ENCODE data around the gene EHMT1. TPM values are rescaled to one million over a fixed set of nuclear protein-coding genes. Genes with fewer than 3 reads are reported as not detected.
"Not testable (repeated sequence)": the region's sequence is repeated elsewhere in the genome, so short reads cannot be mapped to it uniquely, and the experiment has no call there.

The EHMT1 gene
- total RNA-seq, 2 donors from 2014 or later, result 93.1 to 184 TPM

GRCh38 chr9:137615387-137615871 lies 3.4 kb upstream of the EHMT1 start:
- no peak overlapping the region for H3K27ac Mint-ChIP-seq

GRCh38 chr9:137619240-137620047 lies 639 bp downstream of the EHMT1 start:
- Mint-ChIP-seq H3K4me3 (peak overlapping the region; percentile 91), H3K27me3 (no peaks in the 10 kb centered on the region), H3K4me1 (ENCODE audit: low read depth in 2 of 2) (peaks cover 34 to 39% of the 10 kb centered on the region in 2 donors), H3K27ac (peak overlapping the region; percentile 83 to 88), H3K9me3 (no peaks in the 10 kb centered on the region), H3K36me3 (peaks cover 6% of the 10 kb centered on the region)
- ATAC-seq (peak; percentile 10 to 13), DNase-seq (ENCODE audit: low spot score) (no peak)

More at GRCh38 chr9:137615387-137615871, 3.4 kb upstream of the EHMT1 start:
- Mint-ChIP-seq H3K4me3 (no peak overlapping the region), H3K36me3 (peaks cover 6% of the 10 kb centered on the region), H3K27me3 (no peaks in the 10 kb centered on the region), H3K4me1 (ENCODE audit: low read depth in 2 of 2) (peaks cover 18 to 20% of the 10 kb centered on the region in 2 donors), H3K9me3 (no peaks in the 10 kb centered on the region)
- no peak for DNase-seq (ENCODE audit: low spot score)
- ATAC-seq, result no peak

GRCh38 chr9:137620048-137620405 lies 1.2 kb downstream of the EHMT1 start:
- Mint-ChIP-seq H3K36me3 (peaks cover 6% of the 10 kb centered on the region), H3K4me1 (ENCODE audit: low read depth in 2 of 2) (peaks cover 34 to 41% of the 10 kb centered on the region in 2 donors), H3K27me3 (no peaks in the 10 kb centered on the region), H3K27ac (peak overlapping the region; percentile 83 to 88), H3K9me3 (no peaks in the 10 kb centered on the region), H3K4me3 (peak overlapping the region; percentile 91)
- no peak for ATAC-seq
- DNase-seq (ENCODE audit: low spot score), result no peak

GRCh38 chr9:137620581-137620980 lies 1.8 kb downstream of the EHMT1 start:
- Mint-ChIP-seq H3K36me3 (peaks cover 6% of the 10 kb centered on the region), H3K4me3 (peak overlapping the region; percentile 91), H3K4me1 (ENCODE audit: low read depth in 2 of 2) (peaks cover 40 to 47% of the 10 kb centered on the region in 2 donors), H3K27me3 (no peaks in the 10 kb centered on the region), H3K27ac (peak overlapping the region in 1 of 2 donors; percentile 88), H3K9me3 (no peaks in the 10 kb centered on the region)
- DNase-seq (ENCODE audit: low spot score) (no peak), ATAC-seq (no peak)

- Mint-ChIP-seq H3K36me3 (peaks cover 6% of the 10 kb centered on the region), H3K9me3 (no peaks in the 10 kb centered on the region), H3K4me1 (ENCODE audit: low read depth in 2 of 2) (peaks cover 41 to 49% of the 10 kb centered on the region in 2 donors), H3K27ac (peak overlapping the region in 1 of 2 donors; percentile 88), H3K4me3 (peak overlapping the region; percentile 91), H3K27me3 (no peaks in the 10 kb centered on the region)
- no peak for ATAC-seq
- no peak for DNase-seq (ENCODE audit: low spot score)
These were observed 2.4 kb downstream of the EHMT1 start for GRCh38 chr9:137621131-137621757.

GRCh38 chr9:137622211-137622610 lies 3.4 kb downstream of the EHMT1 start:
- not testable (repeated sequence) for H3K27ac Mint-ChIP-seq; H3K36me3 Mint-ChIP-seq; ATAC-seq; H3K27me3 Mint-ChIP-seq; H3K4me3 Mint-ChIP-seq; DNase-seq (ENCODE audit: low spot score); H3K9me3 Mint-ChIP-seq
- H3K4me1 Mint-ChIP-seq (ENCODE audit: low read depth in 2 of 2), result peaks cover 44 to 52% of the 10 kb centered on the region in 2 donors

GRCh38 chr9:137626464-137626863 lies 7.7 kb downstream of the EHMT1 start:
- no peaks in the 10 kb centered on the region for H3K27me3 Mint-ChIP-seq
- no peaks in the 10 kb centered on the region for H3K36me3 Mint-ChIP-seq
- H3K4me1 Mint-ChIP-seq (ENCODE audit: low read depth in 2 of 2), result peaks cover 42 to 48% of the 10 kb centered on the region in 2 donors
- DNase-seq (ENCODE audit: low spot score) (no peak), ATAC-seq (no peak)
- no peaks in the 10 kb centered on the region for H3K9me3 Mint-ChIP-seq
- peak overlapping the region; percentile 56 for H3K4me3 Mint-ChIP-seq
- H3K27ac Mint-ChIP-seq, result peak overlapping the region in 1 of 2 donors; percentile 41

GRCh38 chr9:137627406-137627805 lies 8.6 kb downstream of the EHMT1 start:
- H3K27ac Mint-ChIP-seq, result peak overlapping the region; percentile 60 to 93
- not testable (repeated sequence) for DNase-seq (ENCODE audit: low spot score); ATAC-seq

GRCh38 chr9:137630126-137630525 lies 11.3 kb downstream of the EHMT1 start:
- Mint-ChIP-seq H3K4me1 (ENCODE audit: low read depth in 2 of 2) (peaks cover 56% of the 10 kb centered on the region in 2 donors), H3K27me3 (no peaks in the 10 kb centered on the region), H3K27ac (peak overlapping the region; percentile 60 to 93), H3K36me3 (no peaks in the 10 kb centered on the region), H3K4me3 (peak overlapping the region; percentile 37), H3K9me3 (no peaks in the 10 kb centered on the region)
- ATAC-seq (no peak), DNase-seq (ENCODE audit: low spot score) (no peak)

More at GRCh38 chr9:137627406-137627805, 8.6 kb downstream of the EHMT1 start:
- H3K4me3 Mint-ChIP-seq, H3K9me3 Mint-ChIP-seq, H3K36me3 Mint-ChIP-seq, H3K27me3 Mint-ChIP-seq: not testable (repeated sequence)
- H3K4me1 Mint-ChIP-seq (ENCODE audit: low read depth in 2 of 2), result peaks cover 45 to 46% of the 10 kb centered on the region in 2 donors

- H3K36me3 Mint-ChIP-seq, result no peaks in the 10 kb centered on the region
- DNase-seq (ENCODE audit: low spot score) (no peak), ATAC-seq (no peak)
- H3K9me3 Mint-ChIP-seq, result no peaks in the 10 kb centered on the region
- peak overlapping the region; percentile 60 to 93 for H3K27ac Mint-ChIP-seq
- no peaks in the 10 kb centered on the region for H3K27me3 Mint-ChIP-seq
- H3K4me1 Mint-ChIP-seq (ENCODE audit: low read depth in 2 of 2), result peaks cover 50 to 51% of the 10 kb centered on the region in 2 donors
- H3K4me3 Mint-ChIP-seq, result peak overlapping the region; percentile 37
These were observed 11.9 kb downstream of the EHMT1 start for GRCh38 chr9:137630679-137631078.

- ATAC-seq (no peak), DNase-seq (ENCODE audit: low spot score) (no peak)
- no peaks in the 10 kb centered on the region for H3K27me3 Mint-ChIP-seq
- H3K27ac Mint-ChIP-seq, result peak overlapping the region in 1 of 2 donors; percentile 73
- H3K36me3 Mint-ChIP-seq, result no peaks in the 10 kb centered on the region
- H3K4me1 Mint-ChIP-seq (ENCODE audit: low read depth in 2 of 2), result peaks cover 46 to 50% of the 10 kb centered on the region in 2 donors
- no peak overlapping the region for H3K4me3 Mint-ChIP-seq
- no peaks in the 10 kb centered on the region for H3K9me3 Mint-ChIP-seq
These were observed 12.8 kb downstream of the EHMT1 start for GRCh38 chr9:137631345-137632229.

GRCh38 chr9:137632230-137633161 lies 13.7 kb downstream of the EHMT1 start:
- Mint-ChIP-seq H3K4me3 (no peak overlapping the region), H3K27ac (peak overlapping the region; percentile 13 to 73), H3K36me3 (no peaks in the 10 kb centered on the region), H3K27me3 (no peaks in the 10 kb centered on the region), H3K9me3 (no peaks in the 10 kb centered on the region), H3K4me1 (ENCODE audit: low read depth in 2 of 2) (peaks cover 45 to 49% of the 10 kb centered on the region in 2 donors)
- ATAC-seq, result no peak
- no peak for DNase-seq (ENCODE audit: low spot score)
